GM12865 (cell line): ENCODE data around the gene NCOR2.

Source experiments
- DNase-seq: peaks from one replicate; pipeline ENCODE4 v3.0.0; 2010; ENCODE audit warnings: low read depth
- H3K4me3 ChIP-seq: 2 replicates; pipeline ENCODE4 v1.5.1; 2011; ENCODE audit warnings: mild to moderate bottlenecking, low read depth, low read length, control low read depth
- TF ChIP-seq, protein P1 (sequence below): IDR thresholded peaks from 2 replicates; pipeline ENCODE4 v1.5.1; 2011; ENCODE audit warnings: low read length, control low read depth, low read depth, inconsistent platforms; ENCODE audit not compliant: insufficient read depth; ENCODE audit errors: missing control alignments

NCOR2 gene

DNA sequence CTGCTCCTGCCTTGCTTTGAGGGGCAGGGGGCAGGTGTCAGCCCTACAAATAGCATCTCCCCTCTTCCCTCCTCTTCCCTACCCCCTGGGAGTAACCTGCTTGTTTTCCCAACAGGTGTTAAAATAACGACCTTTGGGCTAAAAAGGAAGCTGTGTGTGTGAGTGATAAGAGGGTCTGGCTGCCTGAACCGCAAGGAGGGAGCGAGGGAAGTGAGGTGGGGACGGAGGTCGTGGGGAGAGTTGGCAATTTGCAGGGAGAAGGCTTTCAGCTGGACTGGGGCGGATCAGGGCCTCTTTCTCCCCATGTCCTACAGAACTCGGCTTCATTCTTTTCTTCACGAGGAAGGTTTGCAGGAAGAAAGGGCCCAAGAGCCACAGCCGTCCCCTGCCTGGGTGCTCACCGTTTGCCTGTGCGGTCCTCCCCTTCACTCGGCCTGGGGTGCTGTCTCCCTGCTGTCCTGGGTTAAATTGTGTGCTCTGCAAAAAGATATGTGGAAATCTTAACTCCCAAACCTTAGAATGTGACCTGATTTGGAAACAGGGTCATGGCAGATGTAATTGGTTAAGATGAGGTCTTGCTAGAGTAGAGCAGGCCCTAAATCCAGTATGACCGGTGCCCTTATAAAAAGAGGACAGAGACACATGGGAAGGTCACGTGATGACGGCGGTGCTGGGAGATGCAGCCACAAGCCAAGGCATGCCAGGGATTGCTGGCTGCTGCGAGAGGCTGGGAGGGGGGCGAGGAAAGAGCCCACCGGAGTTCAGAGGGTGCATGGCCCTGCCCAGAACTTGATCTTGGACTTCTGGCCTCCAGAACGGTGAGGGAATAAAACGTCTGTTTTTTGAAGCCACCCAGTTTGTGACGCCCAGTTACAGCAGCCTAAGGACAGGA lies 38.7 kb upstream of the NCOR2 start:
- no peak for DNase-seq
- H3K4me3 ChIP-seq = no peak overlapping the region
- TF ChIP-seq, protein P1, sequence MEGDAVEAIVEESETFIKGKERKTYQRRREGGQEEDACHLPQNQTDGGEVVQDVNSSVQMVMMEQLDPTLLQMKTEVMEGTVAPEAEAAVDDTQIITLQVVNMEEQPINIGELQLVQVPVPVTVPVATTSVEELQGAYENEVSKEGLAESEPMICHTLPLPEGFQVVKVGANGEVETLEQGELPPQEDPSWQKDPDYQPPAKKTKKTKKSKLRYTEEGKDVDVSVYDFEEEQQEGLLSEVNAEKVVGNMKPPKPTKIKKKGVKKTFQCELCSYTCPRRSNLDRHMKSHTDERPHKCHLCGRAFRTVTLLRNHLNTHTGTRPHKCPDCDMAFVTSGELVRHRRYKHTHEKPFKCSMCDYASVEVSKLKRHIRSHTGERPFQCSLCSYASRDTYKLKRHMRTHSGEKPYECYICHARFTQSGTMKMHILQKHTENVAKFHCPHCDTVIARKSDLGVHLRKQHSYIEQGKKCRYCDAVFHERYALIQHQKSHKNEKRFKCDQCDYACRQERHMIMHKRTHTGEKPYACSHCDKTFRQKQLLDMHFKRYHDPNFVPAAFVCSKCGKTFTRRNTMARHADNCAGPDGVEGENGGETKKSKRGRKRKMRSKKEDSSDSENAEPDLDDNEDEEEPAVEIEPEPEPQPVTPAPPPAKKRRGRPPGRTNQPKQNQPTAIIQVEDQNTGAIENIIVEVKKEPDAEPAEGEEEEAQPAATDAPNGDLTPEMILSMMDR = no peak

GRCh38 chr12:124605150-124605882 lies 37.9 kb upstream of the NCOR2 start:
- TF ChIP-seq, protein P1 = no peak
- no peak overlapping the region for H3K4me3 ChIP-seq
- DNase-seq = no peak

DNA sequence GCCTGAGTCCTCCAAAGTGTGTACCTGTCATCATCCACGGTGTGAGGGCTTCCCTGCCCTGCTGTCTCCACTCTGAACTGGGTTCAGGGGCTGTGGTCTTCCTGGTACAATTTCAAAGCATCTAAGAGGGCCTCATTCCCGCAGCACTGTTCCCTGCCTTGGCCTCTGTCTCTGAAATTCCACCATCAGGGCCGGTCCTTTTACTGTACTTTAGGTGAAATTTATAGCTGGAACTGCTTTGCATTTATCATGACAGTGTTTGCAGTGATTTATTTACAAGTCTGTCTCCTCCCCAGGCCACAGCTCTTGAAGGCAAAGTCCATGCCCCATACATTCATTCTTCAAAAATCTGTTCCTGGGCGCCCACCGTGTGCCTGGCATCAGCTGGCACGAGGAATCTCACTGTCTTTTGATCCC lies 36.9 kb upstream of the NCOR2 start:
- TF ChIP-seq, protein P1 = no peak
- DNase-seq = no peak
- no peak overlapping the region for H3K4me3 ChIP-seq

GRCh38 chr12:124603831-124604251 lies 36.4 kb upstream of the NCOR2 start:
- H3K4me3 ChIP-seq = no peak overlapping the region
- DNase-seq = no peak
- TF ChIP-seq, protein P1 = no peak

DNA sequence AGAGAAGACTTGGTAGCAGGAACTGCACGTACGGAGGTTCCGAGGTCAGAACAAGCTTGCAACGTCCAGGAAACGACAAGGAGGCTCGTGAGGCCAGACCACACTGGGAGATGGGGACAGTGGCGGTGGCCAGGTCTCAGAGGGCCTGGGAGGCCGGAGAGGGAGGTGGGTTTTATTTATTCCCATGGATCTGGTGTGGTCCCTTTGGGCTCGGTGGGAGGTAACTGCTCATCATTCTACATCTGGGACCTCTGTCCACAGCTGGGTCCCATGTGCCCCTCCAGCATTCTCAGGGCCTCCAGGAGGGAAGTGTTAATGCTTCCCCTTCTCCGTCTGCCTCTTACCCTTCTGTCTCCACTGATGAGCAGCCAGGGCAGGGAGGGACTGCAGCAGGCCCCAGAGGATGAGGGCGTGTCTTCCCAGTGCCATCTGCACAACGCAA lies 35.7 kb upstream of the NCOR2 start:
- TF ChIP-seq, protein P1 = no peak
- no peak overlapping the region for H3K4me3 ChIP-seq
- DNase-seq = no peak

- DNase-seq = no peak
- TF ChIP-seq, protein P1 = no peak
- H3K4me3 ChIP-seq = no peak overlapping the region
Measured at GRCh38 chr12:124601706-124602105, 34.3 kb upstream of the NCOR2 start.
